Activated CD4-positive, alpha-beta T cell treated with anti-CD3 and anti-CD28 coated beads, Interleukin-2, amount 50 U/mL, for 4 hours (primary cell): ENCODE results near the gene HDAC8.

Experiments used
- DNase-seq, 2 experiments: peaks; one replicate each; pipeline ENCODE4 v3.0.0-alpha.2; 2020

The HDAC8 gene

DNA sequence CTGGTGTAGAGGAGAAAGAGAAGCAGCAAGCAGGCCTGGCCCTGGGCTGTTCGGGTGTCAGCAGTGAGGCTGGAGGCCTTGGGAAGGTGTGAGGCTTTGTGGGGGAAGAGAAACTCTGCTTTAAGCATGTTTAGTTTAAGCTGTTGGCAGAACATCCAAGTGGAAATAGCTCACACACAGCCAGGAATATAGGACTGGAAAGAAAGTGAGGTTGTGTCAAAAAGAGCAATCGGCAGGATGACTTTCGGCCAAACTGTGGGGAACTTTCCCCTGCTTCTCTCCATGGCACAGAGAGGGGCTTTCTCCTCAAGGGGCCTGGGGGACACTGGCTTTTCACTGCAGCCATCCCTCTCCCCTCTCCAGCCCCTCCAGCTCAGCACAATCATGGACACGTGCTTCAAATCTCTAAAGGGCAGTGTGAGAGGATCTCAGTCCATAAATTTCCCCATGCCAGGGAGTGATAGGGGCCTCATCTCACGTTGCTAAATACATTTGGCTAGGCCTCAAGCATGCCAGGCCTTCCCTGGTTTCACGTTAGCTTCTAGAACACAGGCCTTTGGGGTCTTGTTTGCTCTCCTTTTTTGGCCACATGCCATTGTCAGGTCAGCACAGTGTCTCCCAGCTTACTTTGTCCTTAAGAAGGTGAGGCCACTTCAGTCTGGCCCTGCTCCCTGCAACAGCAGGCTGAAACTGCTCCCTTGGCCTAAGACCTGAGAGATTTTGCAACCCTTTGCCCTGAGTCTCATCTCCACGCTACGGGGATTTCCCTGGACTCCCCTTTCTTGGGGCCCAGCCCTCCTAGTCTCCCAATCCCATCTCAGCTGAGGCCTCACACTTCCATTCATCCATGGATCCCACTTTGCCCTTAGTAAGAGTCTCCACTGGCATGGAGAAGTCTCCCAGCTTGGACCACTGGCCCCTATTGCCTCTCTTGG, 258.7 kb downstream of the HDAC8 start:
- no peak for DNase-seq

DNA sequence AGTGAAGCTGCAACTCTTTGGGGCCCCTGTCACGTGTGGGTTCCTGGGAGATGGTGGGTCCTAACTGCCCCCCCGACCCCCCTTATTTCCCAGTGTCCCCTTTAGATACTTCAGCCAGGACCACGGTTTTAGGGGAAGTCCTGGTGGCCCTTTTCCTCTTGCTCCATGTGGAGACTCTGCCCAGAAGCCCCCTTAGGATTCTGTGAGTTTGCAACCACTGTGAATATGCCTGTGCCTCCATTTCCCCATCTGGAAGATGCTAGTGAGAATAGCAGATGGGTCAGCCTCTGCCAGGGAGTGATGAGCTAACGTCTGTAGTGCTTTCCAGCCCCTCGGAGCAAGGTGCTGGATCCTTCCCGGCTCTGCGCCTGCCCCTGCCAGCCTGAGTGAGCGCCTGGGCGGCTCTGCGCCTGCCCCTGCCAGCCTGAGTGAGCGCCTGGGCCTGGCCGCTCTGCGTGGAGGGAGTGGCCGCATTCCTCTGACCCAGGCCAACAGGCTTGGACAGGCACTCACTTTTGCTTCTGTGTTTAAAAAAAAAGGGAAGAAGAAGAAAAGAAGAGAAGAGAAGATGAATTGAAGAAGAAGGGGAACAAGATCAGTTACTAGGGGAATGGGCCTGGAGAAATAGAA, 260.2 kb downstream of the HDAC8 start:
- DNase-seq, result no peak

DNA sequence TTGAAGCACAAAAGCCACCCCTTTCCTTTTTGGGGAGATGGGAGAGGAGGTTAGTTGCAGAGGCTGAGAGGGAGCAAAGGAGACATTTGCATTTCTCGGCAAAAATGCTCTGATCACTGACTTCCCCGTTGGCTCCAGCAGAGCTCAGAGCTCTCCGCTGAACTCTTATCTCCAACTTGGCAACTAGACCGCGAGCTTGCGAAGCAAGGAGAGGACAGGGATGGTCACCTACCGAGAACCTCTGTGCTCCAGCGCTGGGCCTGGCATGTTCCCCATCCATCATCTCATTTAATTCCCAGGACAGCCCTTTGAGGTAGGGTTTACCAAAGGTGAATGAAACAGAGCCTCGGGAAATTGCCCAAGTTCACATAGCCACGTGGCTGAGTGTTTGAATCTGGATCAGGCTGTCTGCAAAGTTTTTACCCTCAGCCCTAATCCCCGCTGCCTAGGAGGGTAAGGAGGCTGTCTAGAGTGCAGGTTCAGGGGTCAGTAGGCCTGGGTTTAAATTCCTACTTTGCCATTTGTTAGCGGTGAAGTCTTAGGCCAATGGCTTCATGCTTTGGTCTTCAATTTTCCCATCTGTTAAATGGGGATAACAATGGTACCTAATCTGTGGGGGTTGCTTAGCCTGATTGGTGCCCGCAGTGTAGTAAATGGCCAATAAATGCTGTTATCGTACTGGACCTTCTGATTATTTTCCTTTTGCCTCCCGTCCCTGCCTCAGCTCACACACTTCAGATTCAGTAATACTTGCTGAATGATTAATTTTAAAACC, 263.2 kb downstream of the HDAC8 start:
- DNase-seq, result no peak

GRCh38 chrX:72308566-72309296, 263.9 kb downstream of the HDAC8 start:
- DNase-seq, result peak in 1 of 2 experiments; percentile 6

- DNase-seq, result no peak
Observed at GRCh38 chrX:72308209-72308565, 264.5 kb downstream of the HDAC8 start.

DNA sequence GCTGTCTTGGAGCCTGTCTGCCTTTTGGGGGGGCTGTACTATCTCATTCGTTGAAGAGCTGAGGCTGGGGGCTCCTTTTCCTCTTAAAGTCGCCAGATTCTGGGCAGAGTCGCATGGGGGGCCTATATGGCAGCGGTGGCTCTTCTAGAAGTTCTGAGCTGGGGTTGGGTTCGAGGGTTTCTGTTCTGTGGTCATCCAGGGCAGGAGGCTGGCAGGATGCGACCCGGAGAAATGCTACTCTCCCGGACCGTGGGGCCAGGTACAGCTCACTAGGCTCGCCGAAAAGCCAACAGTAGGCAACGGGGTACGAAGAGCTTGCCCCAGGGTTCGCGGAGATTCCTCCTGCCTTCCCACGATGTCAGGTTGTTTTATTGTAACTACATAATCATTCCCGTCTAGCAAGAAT, 265.0 kb downstream of the HDAC8 start:
- DNase-seq, result no peak

DNA sequence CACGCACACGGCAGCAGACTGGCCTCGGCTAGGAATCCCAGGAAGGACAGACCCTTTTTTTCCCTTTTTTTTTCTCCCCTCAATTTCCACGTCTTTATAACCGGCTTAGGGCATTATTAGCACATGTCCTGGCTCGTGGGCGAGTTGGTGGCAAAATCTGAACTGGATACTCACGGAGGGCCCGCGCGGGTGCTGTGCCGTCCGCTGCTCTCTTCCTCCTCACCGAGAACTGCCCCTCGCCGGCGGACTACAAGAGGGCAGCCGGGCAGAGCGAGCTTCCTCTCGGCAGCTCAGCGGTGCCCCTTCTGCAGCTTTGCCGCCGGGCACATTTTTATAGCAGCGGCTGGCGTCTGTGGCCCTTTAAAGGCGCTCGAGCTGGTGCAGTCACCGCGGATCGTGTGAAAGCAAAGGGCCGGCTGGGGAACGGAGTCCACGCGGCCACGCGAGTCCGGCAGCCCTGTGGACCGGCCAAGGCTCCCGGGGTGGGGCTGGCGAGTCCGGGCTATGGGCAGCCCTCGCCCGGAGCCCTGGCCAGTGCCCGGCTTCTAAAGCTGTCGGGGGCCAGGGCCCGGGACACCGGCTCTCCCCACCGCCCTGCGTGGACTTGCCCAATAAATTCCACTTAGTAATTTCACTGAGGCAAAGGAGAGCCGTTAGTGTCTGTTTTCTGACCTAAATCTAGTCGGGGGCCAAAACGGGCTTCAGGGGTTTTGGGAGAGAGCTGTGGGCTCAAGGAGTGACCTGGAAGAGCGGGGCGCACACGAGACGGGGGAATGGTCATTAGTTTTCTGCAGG, 265.6 kb downstream of the HDAC8 start:
- DNase-seq, result no peak

GRCh38 chrX:72306085-72306801, 266.4 kb downstream of the HDAC8 start:
- no peak for DNase-seq

GRCh38 chrX:72305286-72306084, 267.2 kb downstream of the HDAC8 start, which contains the start of gene CITED1:
TSS of gene CITED1 (minus strand) at chrX:72305914. CDS start at chrX:72302869, 3,045 bp downstream.
- no peak for DNase-seq

DNA sequence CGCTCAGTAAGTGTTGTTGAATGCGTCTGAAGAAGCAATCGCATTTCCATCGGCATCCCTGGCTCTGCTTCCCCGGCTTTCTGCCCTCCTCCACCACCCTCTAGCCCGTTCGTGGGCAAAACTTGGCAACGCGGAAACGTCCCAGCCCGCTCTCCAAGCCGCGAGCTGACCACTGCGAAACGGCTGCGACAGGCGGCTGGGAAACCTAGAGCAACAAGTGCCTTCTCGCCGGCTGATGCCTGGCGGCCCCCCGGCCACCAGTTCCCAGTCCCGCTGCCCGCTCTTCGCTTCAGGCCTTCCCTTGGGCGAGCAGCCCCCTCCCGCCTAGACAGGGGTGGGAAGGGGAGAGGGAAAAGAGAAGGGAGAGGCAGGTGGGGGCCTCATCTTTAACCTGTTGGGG, 267.8 kb downstream of the HDAC8 start:
- no peak for DNase-seq

- DNase-seq, result no peak
Observed at GRCh38 chrX:72301781-72302180, 270.9 kb downstream of the HDAC8 start.

- no peak for DNase-seq
Observed at GRCh38 chrX:72299891-72300630, 272.6 kb downstream of the HDAC8 start.

DNA sequence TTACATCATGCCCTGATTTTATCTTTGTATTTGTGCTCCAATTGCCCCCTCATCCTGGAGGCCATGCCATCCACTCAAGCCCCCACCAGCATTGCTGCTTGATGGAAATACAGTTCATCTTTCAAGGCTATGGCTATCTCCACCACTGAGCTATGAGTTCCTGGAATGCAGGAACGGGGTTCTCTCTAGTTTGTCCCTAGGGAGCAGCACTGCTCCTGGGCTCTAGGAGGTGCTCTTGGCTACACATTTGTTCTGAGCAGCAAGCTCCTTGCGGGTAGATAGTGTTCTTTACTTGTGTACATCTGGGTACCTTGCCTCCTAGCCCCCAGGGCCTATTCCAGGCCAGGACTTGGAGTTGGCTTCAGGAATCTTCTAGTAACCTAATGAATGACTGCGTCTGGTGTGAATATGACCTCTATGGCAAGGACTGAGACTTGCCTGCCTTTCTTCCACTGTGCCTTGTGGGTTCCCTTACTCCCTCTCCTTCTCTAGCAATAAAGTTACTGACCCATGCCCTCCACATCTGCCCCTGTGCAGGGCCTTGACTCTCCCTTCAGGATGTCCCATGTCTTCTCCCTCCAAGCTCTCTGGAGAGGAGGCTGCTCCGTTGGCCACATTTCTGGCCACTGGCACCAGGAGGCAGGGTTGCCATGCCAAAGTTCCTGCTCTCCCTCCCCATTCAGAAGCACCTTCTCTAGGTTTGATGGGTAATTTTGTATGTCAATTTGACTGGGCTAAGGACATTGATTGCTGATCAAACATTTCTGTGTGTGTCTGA, 274.5 kb downstream of the HDAC8 start:
- DNase-seq, result no peak

DNA sequence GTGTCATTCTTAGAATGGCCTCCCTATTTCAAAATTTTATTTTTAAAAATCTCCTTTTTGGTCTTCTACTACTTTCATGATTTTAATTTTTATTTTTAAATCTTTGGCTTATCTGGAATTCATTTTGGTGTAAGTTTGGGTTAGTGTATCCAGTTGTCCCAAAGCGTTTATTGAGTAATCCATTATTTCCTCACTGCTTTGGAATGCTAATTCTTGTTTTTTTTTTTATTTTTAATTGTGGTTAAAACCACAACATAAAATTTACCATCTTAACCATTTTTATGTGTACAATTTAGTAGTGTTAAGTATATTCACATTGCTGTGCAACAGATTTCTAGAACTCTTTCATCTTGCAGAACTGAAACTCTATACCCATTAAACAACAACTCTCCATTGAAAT, 275.7 kb downstream of the HDAC8 start:
- no peak for DNase-seq

DNA sequence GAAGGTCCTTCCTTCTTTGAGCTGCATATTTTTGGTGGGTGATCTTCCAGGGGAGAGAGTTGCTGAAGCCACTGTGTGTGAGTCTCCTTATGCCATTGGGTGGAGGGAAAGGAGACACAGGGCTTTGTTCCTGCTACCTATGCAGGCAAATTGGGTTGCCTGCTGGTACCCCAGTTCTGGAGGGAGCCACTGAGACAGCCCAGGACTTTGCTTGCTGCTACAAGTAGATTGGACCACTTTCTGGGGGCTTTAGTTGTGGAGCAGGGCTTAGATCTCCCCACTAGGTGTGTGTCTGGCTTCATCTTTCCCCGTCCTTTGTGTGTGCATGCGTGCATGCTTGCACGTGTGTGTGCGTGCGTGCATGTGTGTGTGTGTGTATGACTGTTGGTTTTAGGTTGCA, 276.9 kb downstream of the HDAC8 start:
- no peak for DNase-seq

- DNase-seq, result no peak
Observed at GRCh38 chrX:72294497-72294896, 278.1 kb downstream of the HDAC8 start.

GRCh38 chrX:72282302-72282701, 290.3 kb downstream of the HDAC8 start:
- DNase-seq, result no peak

DNA sequence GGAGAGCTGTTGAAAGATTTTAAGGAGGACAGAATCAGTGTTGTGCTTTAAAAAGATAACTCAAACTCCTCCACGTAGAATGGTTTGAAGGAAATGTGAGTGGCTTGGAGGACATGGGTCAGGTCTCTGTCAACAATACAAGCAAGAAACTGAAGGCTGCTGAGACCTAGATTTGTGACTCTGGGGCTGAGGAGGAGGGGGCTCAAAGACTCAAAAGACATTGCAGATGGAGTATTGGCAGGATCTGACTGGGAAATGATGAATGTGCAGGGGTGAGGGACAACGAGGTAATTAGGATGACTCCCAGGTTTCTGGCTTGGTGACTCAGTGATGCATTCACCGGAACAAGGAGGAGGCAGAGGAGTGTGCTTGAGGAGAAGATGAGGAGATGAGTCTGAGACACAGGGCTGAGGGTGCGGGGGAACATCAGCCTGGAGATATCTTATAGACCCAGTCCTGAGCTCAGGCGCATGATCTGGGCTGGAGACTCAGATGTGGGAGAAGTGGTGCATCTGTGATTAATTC, 292.3 kb downstream of the HDAC8 start:
- DNase-seq, result no peak
